Heart left ventricle (tissue), 13 donors: ENCODE data around the gene RNU5D-1.

Experiments
- CTCF ChIP-seq, 12 donors: fragments of 200-600 bp; sonication (generic) in 4 of 12; IDR thresholded peaks; one replicate each; pipeline versions ENCODE4 v1.5.0 to v1.8.0; 2018 to 2022; ENCODE audit warnings: antibody characterized with exemption in 12 of 12, mild to moderate bottlenecking in 5 of 12
- POLR2A ChIP-seq, 2 donors: fragments of 450-650 bp; IDR thresholded peaks; one replicate each; pipeline ENCODE4 v1.6.1; 2017; ENCODE audit warnings: antibody characterized with exemption in 2 of 2, mild to moderate bottlenecking in 2 of 2, moderate library complexity in 2 of 2
- donor health status: ischemic (EF 13 %, LVEDD 7.1; RV severe dilation, severe dysfunction).
- donor health status: DM: no; HTN: yes; CAD: no.
- donor health status: DM: no; HTN: no; CAD: no.
- donor health status: ischemic (EF 25% LVEDD 6.9; RV normal size, moderate dysfunction).
- donor health status: ischemic (EF 25% LVEDD 5.7; RV mildly dilated, moderate dysfunction).
- donor health status: ischemic (EF 35%, LVEDD 5.7; RV mildly dilated, moderate dysfunction).
- donor health status: nonischemic (EF 11% LVEDD 7.7; RV severe dilation, severe dysfunction).
- donor health status: DM: yes; HTN: yes; CAD: no.
- donor health status: PGD.
- donor health status: ischemic (EF 29% LVEDD 5.4; RV normal size, mild dysfunction).
- donor health status: nonischemic (EF 23%, LVEDD 6.1; RV moderate dilation, normal function).

GRCh38 chr1:44714532-44714931 is 16.4 kb downstream of the RNU5D-1 start:
- TF ChIP-seq CTCF (IDR thresholded peaks at IDR 0.05) (no peak), POLR2A (IDR thresholded peaks at IDR 0.05) (no peak)
